Measurements from ENCODE around the gene OSCAR.

Gene OSCAR, protein sequence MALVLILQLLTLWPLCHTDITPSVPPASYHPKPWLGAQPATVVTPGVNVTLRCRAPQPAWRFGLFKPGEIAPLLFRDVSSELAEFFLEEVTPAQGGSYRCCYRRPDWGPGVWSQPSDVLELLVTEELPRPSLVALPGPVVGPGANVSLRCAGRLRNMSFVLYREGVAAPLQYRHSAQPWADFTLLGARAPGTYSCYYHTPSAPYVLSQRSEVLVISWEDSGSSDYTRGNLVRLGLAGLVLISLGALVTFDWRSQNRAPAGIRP

DNA sequence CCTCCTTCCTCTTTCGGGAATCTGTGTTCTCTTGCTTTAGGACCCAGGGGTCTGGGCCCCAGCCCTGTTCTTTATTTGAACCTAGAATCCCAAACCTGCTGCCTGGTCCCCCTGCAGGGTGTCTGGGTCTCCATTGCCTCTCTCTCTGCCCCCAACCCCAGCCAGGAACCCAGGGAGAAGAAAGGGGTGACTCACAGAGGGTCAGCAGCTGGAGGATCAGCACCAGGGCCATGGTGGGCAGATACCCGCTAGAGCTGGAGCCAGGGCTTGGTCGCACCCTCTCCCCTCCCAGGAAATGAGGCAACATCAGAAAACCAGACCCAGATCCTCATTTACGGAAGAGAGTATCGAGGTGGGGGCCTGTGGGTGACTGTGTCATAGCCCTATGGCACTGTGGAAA, at the start of gene OSCAR:
TSS of gene OSCAR (minus strand) at position 243 of the 400 bp plus-strand sequence. CDS start at position 232, 11 bp downstream.
- DNase-seq (ENCODE audit: extremely low read depth in 1 of 2, low read depth in 1 of 2): no peak

DNA sequence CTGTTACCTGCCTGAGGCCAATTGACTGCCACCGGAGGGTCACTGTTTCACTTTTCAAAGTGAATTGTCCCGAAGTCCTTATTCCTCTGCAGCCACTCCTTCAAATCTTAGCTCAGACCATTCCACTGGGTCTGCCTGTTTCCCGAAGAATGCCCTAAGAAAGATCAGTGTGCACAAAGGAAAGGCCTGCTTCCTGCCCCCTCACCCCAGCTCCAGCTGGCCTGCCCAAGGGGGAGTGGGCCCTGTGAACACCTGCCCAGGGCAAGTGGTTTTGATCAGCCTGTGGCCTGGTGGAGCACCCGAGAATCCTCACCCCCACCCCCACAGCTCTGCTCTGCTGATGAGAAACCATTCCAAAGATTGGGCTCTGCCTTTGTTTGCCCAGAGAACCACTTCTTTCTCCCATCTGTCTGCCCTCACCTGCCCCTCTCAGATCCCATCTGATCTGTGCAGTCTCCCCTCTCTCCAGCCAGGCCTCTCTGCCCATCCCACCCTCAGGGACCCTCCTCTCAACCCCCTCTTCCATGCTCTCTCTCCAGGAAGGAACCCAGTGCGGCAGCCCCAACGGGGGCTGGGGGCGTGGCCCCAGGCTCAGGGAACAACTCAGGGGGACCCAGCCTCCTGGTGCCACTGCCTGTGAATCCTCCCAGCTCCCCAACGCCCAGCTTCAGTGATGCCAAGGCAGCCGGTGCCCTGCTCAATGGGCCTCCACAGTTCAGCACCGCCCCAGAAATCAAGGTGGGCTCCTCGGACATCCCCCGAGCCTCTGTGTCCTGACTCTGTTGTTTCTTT, 48.6 kb upstream of the OSCAR start:
- no peak for DNase-seq (ENCODE audit: extremely low read depth in 1 of 2, low read depth in 1 of 2)

DNA sequence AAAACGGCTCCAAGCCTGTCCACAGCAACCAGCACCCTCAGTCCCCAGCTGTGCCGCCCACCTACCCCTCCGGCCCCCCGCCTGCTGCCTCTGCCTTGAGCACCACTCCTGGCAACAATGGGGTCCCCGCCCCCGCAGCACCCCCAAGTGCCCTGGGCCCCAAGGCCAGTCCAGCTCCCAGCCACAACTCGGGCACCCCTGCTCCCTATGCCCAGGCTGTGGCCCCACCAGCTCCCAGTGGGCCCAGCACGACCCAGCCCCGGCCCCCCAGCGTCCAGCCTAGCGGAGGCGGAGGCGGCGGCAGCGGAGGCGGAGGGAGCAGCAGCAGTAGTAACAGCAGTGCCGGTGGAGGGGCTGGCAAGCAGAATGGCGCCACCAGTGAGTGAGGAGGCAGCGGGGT, 47.6 kb upstream of the OSCAR start:
- no peak for DNase-seq (ENCODE audit: extremely low read depth in 1 of 2, low read depth in 1 of 2)

GRCh38 chr19:54147676-54148075, 47.1 kb upstream of the OSCAR start:
- DNase-seq (ENCODE audit: extremely low read depth in 1 of 2, low read depth in 1 of 2): no peak

GRCh38 chr19:54145541-54146158, 45.0 kb upstream of the OSCAR start:
- DNase-seq (ENCODE audit: extremely low read depth in 1 of 2, low read depth in 1 of 2): no peak

GRCh38 chr19:54142166-54142780, 41.7 kb upstream of the OSCAR start:
- no peak for DNase-seq (ENCODE audit: extremely low read depth in 1 of 2, low read depth in 1 of 2)

GRCh38 chr19:54141356-54141755, 40.8 kb upstream of the OSCAR start:
- no peak for DNase-seq (ENCODE audit: extremely low read depth in 1 of 2, low read depth in 1 of 2)

GRCh38 chr19:54138489-54139256, 38.1 kb upstream of the OSCAR start:
- DNase-seq (ENCODE audit: extremely low read depth in 1 of 2, low read depth in 1 of 2): no peak

GRCh38 chr19:54137699-54138488, 37.3 kb upstream of the OSCAR start, which contains the start of gene CNOT3:
Gene CNOT3 (plus strand): TSS chr19:54137762. CDS start chr19:54142979, 5,217 bp downstream.
- DNase-seq (ENCODE audit: extremely low read depth in 1 of 2, low read depth in 1 of 2): peak in 1 of 2 donors; percentile 12

- DNase-seq (ENCODE audit: extremely low read depth in 1 of 2, low read depth in 1 of 2): peak; percentile 95 to 98
Observed at GRCh38 chr19:54136864-54137698, 36.5 kb upstream of the OSCAR start.

GRCh38 chr19:54136086-54136863, 35.7 kb upstream of the OSCAR start:
- no peak for DNase-seq (ENCODE audit: extremely low read depth in 1 of 2, low read depth in 1 of 2)

DNA sequence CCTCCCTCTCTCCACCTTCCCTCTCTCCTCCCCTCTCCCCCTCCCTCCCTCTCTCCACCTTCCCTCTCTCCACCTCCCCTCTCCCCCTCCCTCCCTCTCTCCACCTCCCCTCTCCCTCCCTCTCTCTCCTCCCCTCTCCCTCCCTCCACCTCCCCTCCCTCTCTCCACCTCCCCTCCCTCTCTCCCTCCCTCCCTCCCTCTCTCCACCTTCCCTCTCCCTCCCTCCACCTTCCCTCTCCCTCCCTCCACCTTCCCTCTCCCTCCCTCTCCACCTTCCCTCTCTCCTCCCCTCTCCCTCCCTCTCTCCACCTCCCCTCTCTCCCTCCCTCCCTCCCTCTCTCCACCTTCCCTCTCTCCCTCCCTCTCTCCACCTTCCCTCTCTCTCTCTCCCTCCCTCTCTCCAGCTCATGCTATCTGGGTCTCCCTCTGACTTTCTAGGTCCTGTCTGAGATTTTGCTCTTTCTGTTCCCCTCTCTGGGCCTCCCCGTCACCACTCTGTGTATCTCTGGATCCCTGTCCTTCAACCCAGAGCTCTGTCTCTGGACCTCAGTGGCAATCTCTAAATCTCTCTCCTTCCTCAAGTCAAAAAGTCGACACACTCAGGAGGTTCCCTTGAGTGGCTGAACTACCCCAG, 33.5 kb upstream of the OSCAR start:
- DNase-seq (ENCODE audit: extremely low read depth in 1 of 2, low read depth in 1 of 2): no peak

DNA sequence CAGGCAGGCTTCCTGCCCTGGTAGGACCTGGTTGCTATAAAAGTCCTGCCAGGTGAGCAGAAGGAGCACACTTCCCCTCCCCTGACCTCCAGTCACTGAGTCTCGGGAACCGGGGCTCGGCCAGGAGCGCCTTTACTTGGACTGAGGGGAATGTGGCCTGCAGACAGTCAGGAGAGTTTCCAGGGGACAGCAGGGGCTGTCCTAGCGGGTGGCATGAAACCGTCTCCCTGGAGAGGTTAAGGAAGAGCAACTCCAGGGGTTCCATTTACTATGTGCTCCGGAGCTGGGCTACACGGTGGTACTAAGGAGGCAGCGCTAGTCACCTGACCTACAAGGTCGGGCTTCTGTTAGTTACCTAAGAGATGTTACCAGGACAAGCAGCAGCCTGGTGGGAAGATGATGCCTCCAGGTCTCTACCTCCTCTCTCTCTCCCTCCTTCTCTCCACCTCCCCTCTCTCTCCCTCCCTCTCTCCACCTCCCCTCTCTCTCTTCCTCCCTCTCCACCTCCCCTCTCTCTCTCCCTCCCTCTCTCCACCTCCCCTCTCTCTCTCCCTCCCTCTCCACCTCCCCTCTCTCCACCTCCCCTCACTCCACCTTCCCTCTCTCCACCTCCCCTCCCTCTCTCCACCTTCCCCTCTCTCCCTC, 32.8 kb upstream of the OSCAR start:
- no peak for DNase-seq (ENCODE audit: extremely low read depth in 1 of 2, low read depth in 1 of 2)

DNA sequence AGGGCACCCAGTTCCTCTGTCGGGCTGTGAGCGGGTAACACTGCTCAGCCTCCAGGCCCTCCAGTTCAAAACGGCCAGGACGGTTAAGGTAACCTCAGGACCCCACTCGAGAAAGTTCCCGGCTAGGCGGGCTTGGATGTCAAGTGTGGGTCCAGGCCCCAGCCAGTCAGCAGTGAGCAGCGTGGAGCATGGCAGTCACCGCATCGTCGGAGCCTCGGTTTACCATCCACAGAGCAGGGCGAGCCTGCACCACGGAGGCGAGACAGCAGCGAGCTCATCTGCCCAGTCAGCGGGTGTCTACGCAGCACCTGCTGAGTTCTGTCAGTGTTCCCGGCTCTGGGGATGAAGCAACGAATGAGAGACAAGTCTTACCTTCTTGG, 29.0 kb upstream of the OSCAR start:
- DNase-seq (ENCODE audit: extremely low read depth in 1 of 2, low read depth in 1 of 2): no peak

- DNase-seq (ENCODE audit: extremely low read depth in 1 of 2, low read depth in 1 of 2): no peak
Observed at GRCh38 chr19:54128796-54129616, 28.4 kb upstream of the OSCAR start.

GRCh38 chr19:54128441-54128725, 27.8 kb upstream of the OSCAR start:
- DNase-seq (ENCODE audit: extremely low read depth in 1 of 2, low read depth in 1 of 2): no peak
